PC-3 (cell line): ENCODE data around the gene AFF2.

Experiments used
- CTCF ChIP-seq: fragments of 300-600 bp; sonication (generic); conservative IDR thresholded peaks from 2 replicates; pipeline ENCODE4 v1.5.1; 2017; ENCODE audit warnings: antibody characterized with exemption, low read depth, mild to moderate bottlenecking, low read length
- EZH2phosphoT487 ChIP-seq: fragments of 300-600 bp; sonication (generic); IDR thresholded peaks from 2 replicates; pipeline ENCODE4 v1.6.1; 2018; ENCODE audit warnings: mild to moderate bottlenecking, antibody characterized with exemption, low read length, borderline replicate concordance

- no peak for TF ChIP-seq CTCF
- TF ChIP-seq EZH2phosphoT487 = no peak
Observed at GRCh38 chrX:148784137-148784536, 283.7 kb downstream of the AFF2 start.
